ENCODE data around the gene WSCD1.
A peak's percentile ranks its signal among the peaks of the same experiment; 100 is the strongest.

The WSCD1 gene

GRCh38 chr17:6082335-6082734 is 12.2 kb downstream of the WSCD1 start:
- H3K4me2 ChIP-seq (ENCODE audit: insufficient read depth, low read length, poor library complexity, severe bottlenecking): no peak overlapping the region
- H3K36me3 ChIP-seq (replicated peaks in 1 of 2; ENCODE audit: control insufficient read depth in 2 of 2, insufficient read depth in 2 of 2, low read length in 2 of 2): peaks cover 11 to 53% of the 10 kb centered on the region in 2 donors
- H3K9me3 ChIP-seq (replicated peaks in 1 of 2; ENCODE audit: control insufficient read depth in 2 of 2, insufficient read depth in 1 of 2, low read depth in 1 of 2, low read length in 2 of 2): no peaks in the 10 kb centered on the region
- no CpG with 5 or more reads among the region's 8 CpGs for WGBS, 2 donors (ENCODE audit: extremely low coverage in 2 of 2, insufficient read length in 2 of 2, insufficient replicate concordance in 1 of 2)
- H3K79me1 ChIP-seq (ENCODE audit: low read depth, low read length): peaks cover 7% of the 10 kb centered on the region
- no peak overlapping the region for H2AK5ac ChIP-seq (ENCODE audit: low read depth, low read length)
- H4K8ac ChIP-seq (ENCODE audit: low read depth, low read length): no peak overlapping the region
- no peaks in the 10 kb centered on the region for H3K27me3 ChIP-seq (ENCODE audit: control insufficient read depth in 3 of 3, insufficient read depth in 3 of 3, low read depth in 1 of 3, low read length in 3 of 3)
- no peak overlapping the region for H3K4ac ChIP-seq (ENCODE audit: low read length)
- no peak overlapping the region for H2BK15ac ChIP-seq (ENCODE audit: low read length)
- H3K9ac ChIP-seq (ENCODE audit: low read depth, low read length, poor library complexity): no peak overlapping the region
- no peak overlapping the region for H2BK5ac ChIP-seq (ENCODE audit: low read length)
- no peak overlapping the region for H2BK12ac ChIP-seq (ENCODE audit: low read length)
- peaks cover 20 to 37% of the 10 kb centered on the region in 2 donors for H3K4me1 ChIP-seq (ENCODE audit: control insufficient read depth in 2 of 2, insufficient read depth in 1 of 2, low read depth in 1 of 2, low read length in 2 of 2)
- no peak overlapping the region for H4K91ac ChIP-seq (ENCODE audit: low read depth, low read length, poor library complexity)
- H3K23ac ChIP-seq (ENCODE audit: low read depth, low read length, poor library complexity): peak overlapping the region; percentile 30
- no peak overlapping the region for H3K4me3 ChIP-seq (ENCODE audit: low read length in 2 of 2)
- no peak overlapping the region for H3K14ac ChIP-seq (ENCODE audit: low read length)
- H2AFZ ChIP-seq (ENCODE audit: low read length): no peak overlapping the region
- DNase-seq (ENCODE audit: low spot score): no peak
- no peak overlapping the region for H3K18ac ChIP-seq (ENCODE audit: low read length)
- no peak overlapping the region for H3K27ac ChIP-seq (replicated peaks; ENCODE audit: low read length)
- no peak overlapping the region for H2BK120ac ChIP-seq (ENCODE audit: low read depth, low read length)

- Histone ChIP-seq H3K27ac (replicated peaks; ENCODE audit: low read length) (peak overlapping the region; percentile 77), H2BK120ac (ENCODE audit: low read depth, low read length) (no peak overlapping the region), H3K18ac (ENCODE audit: low read length) (peak overlapping the region; percentile 82), H3K4me1 (ENCODE audit: control insufficient read depth in 2 of 2, insufficient read depth in 1 of 2, low read depth in 1 of 2, low read length in 2 of 2) (peaks cover 12 to 18% of the 10 kb centered on the region in 2 donors), H2AK5ac (ENCODE audit: low read depth, low read length) (peak overlapping the region; percentile 20), H2BK12ac (ENCODE audit: low read length) (no peak overlapping the region), H3K4ac (ENCODE audit: low read length) (no peak overlapping the region), H3K27me3 (ENCODE audit: control insufficient read depth in 3 of 3, insufficient read depth in 3 of 3, low read depth in 1 of 3, low read length in 3 of 3) (no peaks in the 10 kb centered on the region), H3K36me3 (replicated peaks in 1 of 2; ENCODE audit: control insufficient read depth in 2 of 2, insufficient read depth in 2 of 2, low read length in 2 of 2) (peaks cover 11 to 69% of the 10 kb centered on the region in 2 donors), H4K8ac (ENCODE audit: low read depth, low read length) (no peak overlapping the region), H3K4me3 (ENCODE audit: low read length in 2 of 2) (no peak overlapping the region), H3K9ac (ENCODE audit: low read depth, low read length, poor library complexity) (peak overlapping the region; percentile 38), H4K91ac (ENCODE audit: low read depth, low read length, poor library complexity) (no peak overlapping the region), H3K14ac (ENCODE audit: low read length) (no peak overlapping the region), H3K4me2 (ENCODE audit: insufficient read depth, low read length, poor library complexity, severe bottlenecking) (no peak overlapping the region), H3K79me1 (ENCODE audit: low read depth, low read length) (peaks cover 5% of the 10 kb centered on the region), H2BK5ac (ENCODE audit: low read length) (peak overlapping the region; percentile 14), H3K9me3 (replicated peaks in 1 of 2; ENCODE audit: control insufficient read depth in 2 of 2, insufficient read depth in 1 of 2, low read depth in 1 of 2, low read length in 2 of 2) (no peaks in the 10 kb centered on the region), H3K23ac (ENCODE audit: low read depth, low read length, poor library complexity) (no peak overlapping the region), H2AFZ (ENCODE audit: low read length) (peak overlapping the region; percentile 75), H2BK15ac (ENCODE audit: low read length) (no peak overlapping the region)
- no peak for DNase-seq (ENCODE audit: low spot score)
- WGBS, 2 donors (ENCODE audit: extremely low coverage in 2 of 2, insufficient read length in 2 of 2, insufficient replicate concordance in 1 of 2): no CpG with 5 or more reads among the region's 25 CpGs
These were observed 14.4 kb downstream of the WSCD1 start for GRCh38 chr17:6084311-6085161.

GRCh38 chr17:6085812-6086211 is 15.6 kb downstream of the WSCD1 start:
- Histone ChIP-seq H2AFZ (ENCODE audit: low read length) (no peak overlapping the region), H3K27me3 (ENCODE audit: control insufficient read depth in 3 of 3, insufficient read depth in 3 of 3, low read depth in 1 of 3, low read length in 3 of 3) (no peaks in the 10 kb centered on the region), H3K9ac (ENCODE audit: low read depth, low read length, poor library complexity) (no peak overlapping the region), H4K91ac (ENCODE audit: low read depth, low read length, poor library complexity) (no peak overlapping the region), H3K36me3 (replicated peaks in 1 of 2; ENCODE audit: control insufficient read depth in 2 of 2, insufficient read depth in 2 of 2, low read length in 2 of 2) (peaks cover 14 to 69% of the 10 kb centered on the region in 2 donors), H2BK120ac (ENCODE audit: low read depth, low read length) (peak overlapping the region; percentile 58), H3K4ac (ENCODE audit: low read length) (no peak overlapping the region), H2BK5ac (ENCODE audit: low read length) (no peak overlapping the region), H3K14ac (ENCODE audit: low read length) (no peak overlapping the region), H3K79me1 (ENCODE audit: low read depth, low read length) (no peaks in the 10 kb centered on the region), H3K18ac (ENCODE audit: low read length) (peak overlapping the region; percentile 89), H3K23ac (ENCODE audit: low read depth, low read length, poor library complexity) (peak overlapping the region; percentile 71), H3K27ac (replicated peaks; ENCODE audit: low read length) (no peak overlapping the region), H2AK5ac (ENCODE audit: low read depth, low read length) (peak overlapping the region; percentile 31), H3K4me1 (ENCODE audit: control insufficient read depth in 2 of 2, insufficient read depth in 1 of 2, low read depth in 1 of 2, low read length in 2 of 2) (peaks cover 12 to 17% of the 10 kb centered on the region in 2 donors), H3K9me3 (replicated peaks in 1 of 2; ENCODE audit: control insufficient read depth in 2 of 2, insufficient read depth in 1 of 2, low read depth in 1 of 2, low read length in 2 of 2) (no peaks in the 10 kb centered on the region), H3K4me3 (ENCODE audit: low read length in 2 of 2) (no peak overlapping the region), H2BK15ac (ENCODE audit: low read length) (no peak overlapping the region), H2BK12ac (ENCODE audit: low read length) (peak overlapping the region; percentile 94), H4K8ac (ENCODE audit: low read depth, low read length) (no peak overlapping the region), H3K4me2 (ENCODE audit: insufficient read depth, low read length, poor library complexity, severe bottlenecking) (no peak overlapping the region)
- no CpG with 5 or more reads among the region's 9 CpGs for WGBS, 2 donors (ENCODE audit: extremely low coverage in 2 of 2, insufficient read length in 2 of 2, insufficient replicate concordance in 1 of 2)
- no peak for DNase-seq (ENCODE audit: low spot score)

GRCh38 chr17:6086603-6087400 is 16.6 kb downstream of the WSCD1 start:
- H4K91ac ChIP-seq (ENCODE audit: low read depth, low read length, poor library complexity): no peak overlapping the region
- no peak overlapping the region for H3K23ac ChIP-seq (ENCODE audit: low read depth, low read length, poor library complexity)
- no peaks in the 10 kb centered on the region for H3K9me3 ChIP-seq (replicated peaks in 1 of 2; ENCODE audit: control insufficient read depth in 2 of 2, insufficient read depth in 1 of 2, low read depth in 1 of 2, low read length in 2 of 2)
- peak overlapping the region; percentile 12 for H3K9ac ChIP-seq (ENCODE audit: low read depth, low read length, poor library complexity)
- peak overlapping the region; percentile 41 for H2BK120ac ChIP-seq (ENCODE audit: low read depth, low read length)
- no peak overlapping the region for H3K14ac ChIP-seq (ENCODE audit: low read length)
- peak overlapping the region; percentile 53 for H3K18ac ChIP-seq (ENCODE audit: low read length)
- H3K36me3 ChIP-seq (replicated peaks in 1 of 2; ENCODE audit: control insufficient read depth in 2 of 2, insufficient read depth in 2 of 2, low read length in 2 of 2): peaks cover 14 to 69% of the 10 kb centered on the region in 2 donors
- no CpG with 5 or more reads among the region's 28 CpGs for WGBS, 2 donors (ENCODE audit: extremely low coverage in 2 of 2, insufficient read length in 2 of 2, insufficient replicate concordance in 1 of 2)
- H3K4me2 ChIP-seq (ENCODE audit: insufficient read depth, low read length, poor library complexity, severe bottlenecking): no peak overlapping the region
- no peak overlapping the region for H2BK12ac ChIP-seq (ENCODE audit: low read length)
- no peak overlapping the region for H3K4me3 ChIP-seq (ENCODE audit: low read length in 2 of 2)
- H2BK15ac ChIP-seq (ENCODE audit: low read length): peak overlapping the region; percentile 18
- H3K4ac ChIP-seq (ENCODE audit: low read length): peak overlapping the region; percentile 6
- H2AFZ ChIP-seq (ENCODE audit: low read length): no peak overlapping the region
- no peaks in the 10 kb centered on the region for H3K27me3 ChIP-seq (ENCODE audit: control insufficient read depth in 3 of 3, insufficient read depth in 3 of 3, low read depth in 1 of 3, low read length in 3 of 3)
- no peaks in the 10 kb centered on the region for H3K79me1 ChIP-seq (ENCODE audit: low read depth, low read length)
- H2AK5ac ChIP-seq (ENCODE audit: low read depth, low read length): peak overlapping the region; percentile 85
- H4K8ac ChIP-seq (ENCODE audit: low read depth, low read length): no peak overlapping the region
- peaks cover 12 to 19% of the 10 kb centered on the region in 2 donors for H3K4me1 ChIP-seq (ENCODE audit: control insufficient read depth in 2 of 2, insufficient read depth in 1 of 2, low read depth in 1 of 2, low read length in 2 of 2)
- no peak for DNase-seq (ENCODE audit: low spot score)
- H3K27ac ChIP-seq (replicated peaks; ENCODE audit: low read length): no peak overlapping the region
- H2BK5ac ChIP-seq (ENCODE audit: low read length): peak overlapping the region; percentile 5

All from neuronal stem cell (in vitro differentiated cells).